HEK293T (cell line): Measurements from ENCODE around the gene ZFX.

ENCODE experiments used
- CTCF ChIA-PET: fragments of 350-600 bp; formaldehyde crosslinking; extraction: SDS; loops from one replicate; lab custom pipeline; 2021; ENCODE audit warnings: antibody characterized with exemption, inconsistent platforms; lab: Yijun Ruan, JAX
- POLR2A ChIA-PET: fragments of 350-600 bp; formaldehyde crosslinking; extraction: SDS; loops from one replicate; lab custom pipeline; 2020; ENCODE audit warnings: antibody characterized with exemption, inconsistent platforms; lab: Yijun Ruan, JAX
- DNase-seq: peaks from one replicate; pipeline ENCODE4 v3.0.0; 2012; ENCODE audit warnings: mixed read lengths; ENCODE audit errors: extremely low spot score
- ARNT ChIP-seq: fragments of 450-650 bp; IDR thresholded peaks from 2 replicates; pipeline ENCODE4 v1.6.1; 2017; ENCODE audit warnings: mild to moderate bottlenecking
- BHLHE40 ChIP-seq: fragments of 450-650 bp; IDR thresholded peaks from 2 replicates; pipeline ENCODE4 v1.6.1; 2016; ENCODE audit warnings: mild to moderate bottlenecking, moderate library complexity, borderline replicate concordance
- CTBP1 ChIP-seq: fragments of 450-650 bp; IDR thresholded peaks from 2 replicates; pipeline ENCODE4 v1.6.1; 2016; ENCODE audit warnings: borderline replicate concordance
- ELF4 ChIP-seq: fragments of 450-650 bp; IDR thresholded peaks from 2 replicates; pipeline ENCODE4 v1.6.1; 2017; ENCODE audit warnings: antibody characterized with exemption
- FOXA1 ChIP-seq: fragments of 450-650 bp; IDR thresholded peaks from 2 replicates; pipeline ENCODE4 v1.6.1; 2016; ENCODE audit warnings: mild to moderate bottlenecking
- FOXK2 ChIP-seq: fragments of 450-650 bp; IDR thresholded peaks from 2 replicates; pipeline ENCODE4 v1.6.1; 2016; ENCODE audit warnings: mild to moderate bottlenecking
- FOXM1 ChIP-seq: fragments of 450-650 bp; IDR thresholded peaks from 2 replicates; pipeline ENCODE4 v1.6.1; 2017; ENCODE audit warnings: mild to moderate bottlenecking, borderline replicate concordance
- HDGF ChIP-seq: fragments of 450-650 bp; IDR thresholded peaks from 2 replicates; pipeline ENCODE4 v1.6.1; 2017; ENCODE audit warnings: antibody characterized with exemption, borderline replicate concordance
- L3MBTL2 ChIP-seq: fragments of 450-650 bp; conservative IDR thresholded peaks from 2 replicates; pipeline ENCODE4 v1.6.1; 2016; ENCODE audit warnings: mild to moderate bottlenecking
- LEF1 ChIP-seq: fragments of 450-650 bp; IDR thresholded peaks from 2 replicates; pipeline ENCODE4 v1.6.1; 2017; ENCODE audit warnings: mild to moderate bottlenecking, borderline replicate concordance
- NFRKB ChIP-seq: fragments of 450-650 bp; IDR thresholded peaks from 2 replicates; pipeline ENCODE4 v1.6.1; 2016; ENCODE audit warnings: mild to moderate bottlenecking, moderate library complexity
- SP1 ChIP-seq: fragments of 450-650 bp; IDR thresholded peaks from 2 replicates; pipeline ENCODE4 v1.6.1; 2017
- SUZ12 ChIP-seq: fragments of 450-650 bp; IDR thresholded peaks from 2 replicates; pipeline ENCODE4 v1.6.1; 2016; ENCODE audit warnings: mild to moderate bottlenecking
- TARDBP ChIP-seq: fragments of 450-650 bp; IDR thresholded peaks from 2 replicates; pipeline ENCODE4 v1.6.1; 2016
- ZNF384 ChIP-seq: fragments of 450-650 bp; IDR thresholded peaks from 2 replicates; pipeline ENCODE4 v1.6.1; 2016
- TF ChIP-seq, protein P1 (sequence below): fragments of 450-650 bp; IDR thresholded peaks from 2 replicates; pipeline ENCODE4 v1.6.1; 2016

ZFX gene

GRCh38 chrX:24186986-24187385 lies 37.5 kb downstream of the ZFX start:
- CTCF ChIA-PET: interaction anchor here (0.6 kb wide), 1 partner anchor 37 kb away, joined by 3 read pairs; no protein-coding TSS in a partner anchor
- no peak for DNase-seq
- POLR2A ChIA-PET: no interaction called here
- TF ChIP-seq HDGF (no peak), SP1 (no peak), FOXM1 (no peak), NFRKB (no peak), BHLHE40 (no peak), ELF4 (no peak), FOXK2 (no peak), L3MBTL2 (no peak), CTBP1 (no peak), FOXA1 (no peak), ZNF384 (no peak), SUZ12 (no peak), LEF1 (no peak), TARDBP (no peak), ARNT (no peak)
- TF ChIP-seq, protein P1, sequence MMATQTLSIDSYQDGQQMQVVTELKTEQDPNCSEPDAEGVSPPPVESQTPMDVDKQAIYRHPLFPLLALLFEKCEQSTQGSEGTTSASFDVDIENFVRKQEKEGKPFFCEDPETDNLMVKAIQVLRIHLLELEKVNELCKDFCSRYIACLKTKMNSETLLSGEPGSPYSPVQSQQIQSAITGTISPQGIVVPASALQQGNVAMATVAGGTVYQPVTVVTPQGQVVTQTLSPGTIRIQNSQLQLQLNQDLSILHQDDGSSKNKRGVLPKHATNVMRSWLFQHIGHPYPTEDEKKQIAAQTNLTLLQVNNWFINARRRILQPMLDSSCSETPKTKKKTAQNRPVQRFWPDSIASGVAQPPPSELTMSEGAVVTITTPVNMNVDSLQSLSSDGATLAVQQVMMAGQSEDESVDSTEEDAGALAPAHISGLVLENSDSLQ: no peak

DNA sequence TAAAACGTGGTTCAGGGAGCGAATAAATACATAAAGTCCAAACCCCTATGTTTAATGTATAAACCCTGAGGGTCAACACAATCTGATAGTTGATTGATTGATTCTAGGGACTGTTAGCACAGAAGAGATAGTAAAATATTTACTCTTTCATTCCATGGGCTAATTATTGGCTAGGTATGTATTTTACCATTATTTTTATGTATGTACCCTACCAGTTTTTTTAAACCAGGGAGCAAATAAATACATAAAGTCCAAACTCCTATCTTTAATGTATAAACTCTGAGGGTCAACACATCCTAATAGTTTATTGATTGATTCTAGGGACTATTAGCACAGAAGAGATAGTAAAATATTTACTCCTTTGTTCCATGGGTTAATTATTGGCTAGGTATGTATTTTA lies 40.0 kb downstream of the ZFX start:
- ChIA-PET POLR2A (interaction anchor here (1.2 kb wide), 1 partner anchor 41 kb away, joined by 3 read pairs; no protein-coding TSS in a partner anchor), CTCF (interaction anchor here (2.1 kb wide), 1 partner anchor 53 kb away, joined by 5 read pairs; no protein-coding TSS in a partner anchor)
- no peak for TF ChIP-seq SP1
- TF ChIP-seq HDGF: no peak
- no peak for TF ChIP-seq FOXK2
- DNase-seq: no peak

DNA sequence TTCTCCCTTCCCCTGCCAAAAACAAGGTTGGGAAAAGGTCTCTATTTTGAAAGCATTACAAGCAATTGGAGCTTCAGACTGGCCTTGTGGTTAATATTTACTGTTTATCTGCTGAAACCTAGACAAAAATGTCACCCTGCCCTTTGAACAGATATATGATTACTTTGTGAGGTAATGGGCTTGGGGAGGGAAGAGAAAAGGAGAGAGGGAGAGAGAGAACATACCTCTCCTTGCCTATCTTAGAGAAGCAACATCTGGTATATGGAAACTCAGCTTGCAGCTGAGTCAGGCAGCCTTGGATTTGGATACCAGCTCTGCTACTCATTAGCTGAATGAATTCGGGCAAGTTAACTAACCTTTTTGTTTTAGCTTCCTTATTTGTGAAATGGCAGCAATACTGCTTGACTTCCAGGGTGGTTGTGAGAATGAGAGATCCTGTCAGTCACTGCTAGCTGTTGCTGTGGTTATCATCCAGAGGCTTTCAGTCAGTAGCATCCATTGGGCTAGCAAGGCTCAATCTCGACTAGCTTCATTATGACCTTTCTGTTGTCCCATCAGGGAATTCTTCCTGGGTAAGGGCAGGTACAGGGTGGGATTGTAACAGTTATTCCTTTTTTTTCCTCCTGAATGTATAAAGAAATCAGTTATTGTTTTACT lies 41.1 kb downstream of the ZFX start:
- no peak for DNase-seq
- POLR2A ChIA-PET: no interaction called here
- CTCF ChIA-PET: interaction anchor here (1.1 to 2.1 kb wide), 2 partner anchors 25 to 52 kb away, joined by 3 to 5 read pairs; no protein-coding TSS in a partner anchor
- no peak for TF ChIP-seq FOXK2
- TF ChIP-seq FOXA1: no peak
- no peak for TF ChIP-seq TARDBP
- no peak for TF ChIP-seq ELF4
- TF ChIP-seq ARNT: no peak
- no peak for TF ChIP-seq LEF1
- TF ChIP-seq BHLHE40: no peak
- TF ChIP-seq HDGF: no peak
- no peak for TF ChIP-seq SP1
- TF ChIP-seq SUZ12: no peak
- TF ChIP-seq ZNF384: no peak
- TF ChIP-seq, protein P1: no peak

GRCh38 chrX:24196509-24196908 lies 47.0 kb downstream of the ZFX start:
- DNase-seq: no peak
- ChIA-PET CTCF (no interaction called here), POLR2A (no interaction called here)
- no peak for TF ChIP-seq TARDBP
- no peak for TF ChIP-seq LEF1
- no peak for TF ChIP-seq L3MBTL2
- TF ChIP-seq BHLHE40: no peak
- TF ChIP-seq NFRKB: no peak

DNA sequence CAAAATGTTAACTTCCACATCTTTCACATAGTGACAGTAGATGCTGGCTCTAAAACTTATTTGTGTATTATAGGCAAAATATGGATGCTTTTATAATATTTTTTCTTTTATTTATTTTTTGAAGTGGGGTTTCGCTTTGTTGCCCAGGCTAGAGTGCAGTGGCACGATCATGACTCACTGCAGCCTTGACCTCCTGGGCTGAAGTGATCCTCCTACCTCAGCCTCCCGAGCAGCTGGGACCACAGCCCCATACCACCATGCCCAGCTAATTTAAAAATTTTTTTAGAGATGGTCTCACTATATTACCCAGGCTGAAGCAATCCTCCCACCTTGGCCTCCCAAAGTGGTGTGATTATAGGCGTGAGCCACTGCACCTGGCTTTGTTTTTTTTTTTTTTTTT lies 48.6 kb downstream of the ZFX start:
- no peak for DNase-seq
- POLR2A ChIA-PET: no interaction called here
- TF ChIP-seq FOXK2 (no peak), ZNF384 (no peak), CTBP1 (no peak), LEF1 (no peak), NFRKB (no peak)
- CTCF ChIA-PET: no interaction called here

- DNase-seq: no peak
- ChIA-PET CTCF (no interaction called here), POLR2A (no interaction called here)
- TF ChIP-seq FOXK2 (no peak), FOXA1 (no peak)
These were observed 50.6 kb downstream of the ZFX start for GRCh38 chrX:24200133-24200532.

DNA sequence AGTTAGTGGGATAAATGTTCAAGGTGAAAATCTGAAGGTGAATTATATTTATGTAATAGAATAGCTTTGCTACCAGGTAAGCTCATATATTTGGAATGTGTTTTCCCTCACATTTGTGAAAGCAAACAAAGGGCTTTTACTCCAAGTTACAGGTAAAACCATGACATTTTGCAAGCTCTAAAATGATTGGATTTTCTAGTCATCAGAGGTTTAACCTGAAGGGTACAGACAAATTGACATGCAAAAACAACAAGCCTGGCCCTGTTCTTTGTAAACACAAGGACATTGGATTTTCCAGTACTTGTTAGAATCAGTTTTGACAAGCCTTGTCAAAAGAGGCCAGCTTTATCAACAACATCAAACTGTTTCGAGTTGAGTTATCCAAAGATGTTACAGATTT lies 51.7 kb downstream of the ZFX start:
- ChIA-PET CTCF (interaction anchor here (0.6 kb wide), 1 partner anchor 119 kb away, joined by 3 read pairs; no protein-coding TSS in a partner anchor), POLR2A (interaction anchor here (1.3 kb wide), 1 partner anchor 52 kb away, joined by 4 read pairs; no protein-coding TSS in a partner anchor)

More for the DNA sequence above, 51.7 kb downstream of the ZFX start:
- TF ChIP-seq CTBP1 (no peak), SP1 (no peak), ARNT (no peak), TARDBP (no peak), NFRKB (no peak), SUZ12 (no peak), ZNF384 (no peak), FOXM1 (no peak), BHLHE40 (no peak), FOXA1 (no peak), FOXK2 (no peak), HDGF (no peak), L3MBTL2 (no peak), LEF1 (no peak), ELF4 (no peak)
- TF ChIP-seq, protein P1: no peak
- DNase-seq: no peak
